HEK293 (cell line): ENCODE results near the gene PRRT2.

ENCODE experiments used
- CTCF ChIP-seq: fragments of 450-650 bp; formaldehyde crosslinking; IDR thresholded peaks from 2 replicates; pipeline ENCODE4 v1.5.1; 2016; ENCODE audit warnings: missing biosample characterization, missing genetic modification characterization
- HIC1 ChIP-seq: fragments of 450-650 bp; formaldehyde crosslinking; IDR thresholded peaks from 2 replicates; pipeline ENCODE4 v1.5.1; 2016; ENCODE audit warnings: missing biosample characterization, missing genetic modification characterization
- YY1 ChIP-seq: fragments of 450-650 bp; formaldehyde crosslinking; IDR thresholded peaks from 2 replicates; pipeline ENCODE4 v1.5.1; 2018; ENCODE audit warnings: missing biosample characterization, missing genetic modification characterization
- ZBTB49 ChIP-seq: fragments of 450-650 bp; formaldehyde crosslinking; IDR thresholded peaks from 2 replicates; pipeline ENCODE4 v1.5.1; 2016; ENCODE audit warnings: missing biosample characterization, missing genetic modification characterization, low read depth
- ZNF48 ChIP-seq: fragments of 450-650 bp; formaldehyde crosslinking; IDR thresholded peaks from 2 replicates; pipeline ENCODE4 v1.5.1; 2016; ENCODE audit warnings: missing biosample characterization, missing genetic modification characterization
- ZNF501 ChIP-seq: fragments of 450-650 bp; formaldehyde crosslinking; IDR thresholded peaks from 2 replicates; pipeline ENCODE4 v1.5.1; 2016; ENCODE audit warnings: missing biosample characterization, missing genetic modification characterization
- ZNF623 ChIP-seq: fragments of 450-650 bp; formaldehyde crosslinking; IDR thresholded peaks from 2 replicates; pipeline ENCODE4 v1.5.1; 2016; ENCODE audit warnings: missing biosample characterization, missing genetic modification characterization

GRCh38 chr16:29836623-29837022, 24.6 kb downstream of the PRRT2 start:
- no peak for TF ChIP-seq ZNF48 (tag by site-specific recombination)
- TF ChIP-seq CTCF (tag by site-specific recombination) = no peak
- TF ChIP-seq ZBTB49 (tag by site-specific recombination) = no peak
- TF ChIP-seq YY1 (tag by site-specific recombination) = no peak
- no peak for TF ChIP-seq ZNF501 (tag by site-specific recombination)
- no peak for TF ChIP-seq ZNF623 (tag by site-specific recombination)
- no peak for TF ChIP-seq HIC1 (tag by site-specific recombination)
